Left ventricle myocardium inferior (tissue), 1 donor: ENCODE data around the gene OR6J1. TPM values are rescaled to one million over a fixed set of nuclear protein-coding genes. Genes with fewer than 3 reads are reported as not detected.

Experiments
- DNase-seq: peaks from one replicate; pipeline ENCODE4 v3.0.0-alpha.2; 2020
- H3K27ac ChIP-seq: fragments of 200-600 bp; replicated peaks from 2 replicates; pipeline ENCODE4 v1.8.0; 2021
- H3K27me3 ChIP-seq: fragments of 200-600 bp; 2 replicates; pipeline ENCODE4 v1.8.0; 2021; ENCODE audit warnings: low read depth
- H3K36me3 ChIP-seq: fragments of 200-600 bp; 2 replicates; pipeline ENCODE4 v1.8.0; 2021
- H3K4me1 ChIP-seq: fragments of 200-600 bp; 2 replicates; pipeline ENCODE4 v1.8.0; 2021
- H3K4me3 ChIP-seq: fragments of 200-600 bp; 2 replicates; pipeline ENCODE4 v1.8.0; 2021; ENCODE audit warnings: mild to moderate bottlenecking, moderate library complexity
- H3K9me3 ChIP-seq: fragments of 200-600 bp; replicated peaks from 2 replicates; pipeline ENCODE4 v1.8.0; 2021
- intact Hi-C: fragments of 100-400 bp; cut with micrococcal nuclease; formaldehyde crosslinking; loops from one replicate; pipeline ENCODE4 v1.11.0; 2022
- total RNA-seq: library from RNA; stranded (reverse); fragmentation: NEBNext Ultra II Directional; extraction: Animal tissue kit (Norgen Biotek cat#: 25700); gene quantifications from one replicate; pipeline ENCODE4 v1.2.1, GENCODE V29; 2021
- TF ChIP-seq, protein P1 (sequence below): fragments of 200-600 bp; IDR thresholded peaks from 2 replicates; pipeline ENCODE4 v1.8.0; 2021; ENCODE audit warnings: antibody characterized with exemption, mild to moderate bottlenecking, borderline replicate concordance
- donor health status: DM: no; HTN: yes; CAD: no; lungs with severe emphysema.

The OR6J1 gene
- total RNA-seq, 1 donor from 2014 or later = not detected

DNA sequence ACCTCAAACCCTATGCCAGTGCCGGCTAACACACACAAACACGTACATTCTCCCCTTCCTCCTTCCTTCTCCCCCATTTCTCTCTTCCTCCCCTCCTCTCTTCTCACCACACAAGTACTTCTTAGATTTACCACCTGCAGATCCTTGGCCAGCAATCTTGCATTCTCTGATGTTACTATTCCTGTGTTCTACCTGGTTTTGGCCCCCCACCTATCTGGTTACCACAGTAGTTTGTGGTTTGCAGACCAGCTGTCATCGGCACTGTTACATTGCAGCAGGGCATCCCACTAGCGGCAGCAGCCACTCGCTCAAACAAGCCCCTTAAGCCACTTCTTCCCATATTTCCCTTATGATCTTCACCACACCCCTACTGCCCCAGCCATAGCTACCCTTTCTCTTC lies 42.2 kb downstream of the OR6J1 start:
- TF ChIP-seq, protein P1, sequence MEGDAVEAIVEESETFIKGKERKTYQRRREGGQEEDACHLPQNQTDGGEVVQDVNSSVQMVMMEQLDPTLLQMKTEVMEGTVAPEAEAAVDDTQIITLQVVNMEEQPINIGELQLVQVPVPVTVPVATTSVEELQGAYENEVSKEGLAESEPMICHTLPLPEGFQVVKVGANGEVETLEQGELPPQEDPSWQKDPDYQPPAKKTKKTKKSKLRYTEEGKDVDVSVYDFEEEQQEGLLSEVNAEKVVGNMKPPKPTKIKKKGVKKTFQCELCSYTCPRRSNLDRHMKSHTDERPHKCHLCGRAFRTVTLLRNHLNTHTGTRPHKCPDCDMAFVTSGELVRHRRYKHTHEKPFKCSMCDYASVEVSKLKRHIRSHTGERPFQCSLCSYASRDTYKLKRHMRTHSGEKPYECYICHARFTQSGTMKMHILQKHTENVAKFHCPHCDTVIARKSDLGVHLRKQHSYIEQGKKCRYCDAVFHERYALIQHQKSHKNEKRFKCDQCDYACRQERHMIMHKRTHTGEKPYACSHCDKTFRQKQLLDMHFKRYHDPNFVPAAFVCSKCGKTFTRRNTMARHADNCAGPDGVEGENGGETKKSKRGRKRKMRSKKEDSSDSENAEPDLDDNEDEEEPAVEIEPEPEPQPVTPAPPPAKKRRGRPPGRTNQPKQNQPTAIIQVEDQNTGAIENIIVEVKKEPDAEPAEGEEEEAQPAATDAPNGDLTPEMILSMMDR = no peak
- H3K9me3 ChIP-seq = no peaks in the 10 kb centered on the region
- no peak overlapping the region for H3K4me3 ChIP-seq
- no peak overlapping the region for H3K27ac ChIP-seq
- no peak for DNase-seq
- H3K36me3 ChIP-seq = peaks cover 58% of the 10 kb centered on the region
- intact Hi-C loops = no loop called here
- H3K27me3 ChIP-seq = no peaks in the 10 kb centered on the region
- peaks cover 30% of the 10 kb centered on the region for H3K4me1 ChIP-seq

DNA sequence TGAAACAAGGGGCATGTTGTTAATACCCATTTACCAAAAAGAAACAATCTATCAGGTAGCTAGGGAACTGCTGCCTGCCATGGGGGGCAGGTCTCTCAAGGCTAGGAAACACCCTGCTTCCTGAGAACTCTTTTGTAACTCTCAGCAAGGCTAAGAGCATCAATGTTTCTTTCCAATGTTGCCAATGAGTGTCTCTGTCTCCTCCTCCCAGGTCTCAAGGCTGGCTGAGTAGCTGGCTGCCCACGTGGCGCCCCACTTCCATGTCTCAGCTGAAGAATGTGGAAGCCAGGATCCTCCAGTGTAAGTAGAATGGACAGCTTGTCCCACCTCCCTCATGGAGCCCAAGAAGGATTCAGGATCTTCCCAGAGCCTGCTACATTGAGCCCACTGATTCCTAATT lies 42.7 kb downstream of the OR6J1 start:
- no peak overlapping the region for H3K27ac ChIP-seq
- no peaks in the 10 kb centered on the region for H3K9me3 ChIP-seq
- no peaks in the 10 kb centered on the region for H3K27me3 ChIP-seq
- TF ChIP-seq, protein P1 = no peak
- peaks cover 52% of the 10 kb centered on the region for H3K36me3 ChIP-seq
- H3K4me3 ChIP-seq = no peak overlapping the region
- H3K4me1 ChIP-seq = peaks cover 30% of the 10 kb centered on the region
- no peak for DNase-seq
- intact Hi-C loops = no loop called here

DNA sequence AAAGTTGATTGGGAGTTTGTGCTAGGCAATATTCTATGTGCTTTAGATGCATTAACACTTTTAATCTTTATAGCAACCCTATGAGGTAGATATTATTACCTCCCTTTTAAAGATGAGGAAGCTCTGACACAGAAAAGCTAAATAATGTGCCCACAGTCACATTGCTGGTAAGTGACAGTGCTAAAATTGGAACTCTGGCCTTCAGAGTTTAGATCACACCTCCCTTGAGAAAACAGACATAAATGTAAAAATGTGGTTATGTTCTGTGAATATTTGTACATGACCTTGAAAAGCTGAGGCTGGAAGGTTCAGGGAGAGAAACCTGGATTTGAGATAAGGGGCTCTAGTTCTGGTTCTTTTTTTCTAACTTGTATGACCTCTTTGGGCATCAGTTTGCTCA lies 44.1 kb downstream of the OR6J1 start:
- TF ChIP-seq, protein P1 = no peak
- Histone ChIP-seq H3K27me3 (no peaks in the 10 kb centered on the region), H3K27ac (no peak overlapping the region), H3K9me3 (no peaks in the 10 kb centered on the region), H3K4me1 (peaks cover 30% of the 10 kb centered on the region), H3K4me3 (peak overlapping the region; percentile 84), H3K36me3 (peaks cover 38% of the 10 kb centered on the region)
- intact Hi-C loops = no loop called here
- no peak for DNase-seq

DNA sequence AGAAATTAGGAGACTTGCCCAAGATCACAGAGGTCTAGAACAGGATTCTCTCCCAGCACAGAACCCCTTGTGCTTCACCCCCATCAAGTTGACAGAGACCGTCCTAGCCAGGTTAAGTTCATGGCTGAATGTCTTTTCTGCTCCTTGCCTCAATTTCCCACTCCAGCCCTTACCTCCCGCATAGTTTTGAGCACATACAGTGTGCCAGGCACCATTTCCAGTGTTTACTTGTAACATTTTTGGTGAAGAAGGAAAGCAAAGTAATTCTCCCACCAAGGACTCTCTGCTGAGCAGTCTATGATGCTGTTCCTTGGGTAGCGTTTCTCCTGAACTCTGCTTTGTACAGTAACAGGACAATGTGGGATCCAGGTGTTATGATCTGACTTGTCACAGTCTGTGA lies 44.8 kb downstream of the OR6J1 start:
- H3K36me3 ChIP-seq = peaks cover 31% of the 10 kb centered on the region
- intact Hi-C loops = no loop called here
- TF ChIP-seq, protein P1 = no peak
- peak overlapping the region; percentile 85 for H3K27ac ChIP-seq
- no peaks in the 10 kb centered on the region for H3K27me3 ChIP-seq
- no peak for DNase-seq
- no peaks in the 10 kb centered on the region for H3K9me3 ChIP-seq
- peak overlapping the region; percentile 84 for H3K4me3 ChIP-seq
- peaks cover 30% of the 10 kb centered on the region for H3K4me1 ChIP-seq

DNA sequence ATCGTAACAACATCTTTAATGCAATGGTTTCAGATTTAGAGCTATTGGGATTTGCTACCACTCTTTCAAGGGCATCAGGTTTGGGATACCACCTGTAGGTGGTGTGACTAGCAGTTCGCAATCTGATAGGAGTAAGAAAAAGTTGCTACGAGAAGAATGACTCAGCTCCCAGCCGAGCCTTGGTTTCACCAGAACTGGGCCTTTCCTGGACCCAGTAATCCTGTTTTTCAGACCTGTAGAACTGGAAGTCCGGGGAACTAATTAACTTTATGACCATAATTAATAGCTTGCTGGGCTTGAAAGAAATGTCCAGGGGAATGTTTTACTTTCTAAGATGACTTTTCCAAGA lies 45.3 kb downstream of the OR6J1 start:
- H3K4me3 ChIP-seq = peak overlapping the region; percentile 84
- TF ChIP-seq, protein P1 = peak; percentile 17
- no peaks in the 10 kb centered on the region for H3K27me3 ChIP-seq
- H3K27ac ChIP-seq = peak overlapping the region; percentile 85
- intact Hi-C loops = no loop called here
- no peak for DNase-seq
- peaks cover 26% of the 10 kb centered on the region for H3K36me3 ChIP-seq
- peaks cover 30% of the 10 kb centered on the region for H3K4me1 ChIP-seq
- no peaks in the 10 kb centered on the region for H3K9me3 ChIP-seq
